Measurements from ENCODE around the gene ZNF148. TPM values are rescaled to one million over a fixed set of nuclear protein-coding genes. Genes with fewer than 3 reads are reported as not detected.

Gene ZNF148
- total RNA-seq, 1 donor from 2014 or later, result 51.8 TPM

DNA sequence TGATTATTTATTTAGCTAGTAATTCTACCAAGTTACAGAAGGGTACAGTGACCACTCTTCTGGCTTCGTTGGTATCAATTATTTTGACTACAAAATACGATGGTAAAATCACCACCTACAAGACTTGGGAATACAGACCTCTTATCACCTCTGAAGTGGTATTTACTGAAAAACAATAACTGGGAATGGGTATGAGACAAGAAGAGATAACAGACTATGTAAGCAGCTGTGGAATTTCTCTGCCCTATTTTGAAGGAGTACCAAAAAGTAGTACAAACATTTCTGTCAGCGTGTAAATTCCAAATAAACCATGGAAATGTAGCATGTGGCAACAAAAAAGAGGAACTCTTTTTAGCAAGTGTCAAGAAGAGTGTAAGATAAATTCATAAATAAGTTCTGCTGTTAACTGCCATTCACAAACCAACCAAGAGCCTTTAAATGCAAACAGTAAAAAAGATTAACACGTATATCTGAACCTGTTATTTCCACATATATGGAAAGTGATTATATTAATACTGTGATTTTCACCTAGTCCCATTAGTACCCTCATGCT is 85.6 kb downstream of the ZNF148 start:
- DNase-seq (ENCODE audit: low read depth), result no peak

DNA sequence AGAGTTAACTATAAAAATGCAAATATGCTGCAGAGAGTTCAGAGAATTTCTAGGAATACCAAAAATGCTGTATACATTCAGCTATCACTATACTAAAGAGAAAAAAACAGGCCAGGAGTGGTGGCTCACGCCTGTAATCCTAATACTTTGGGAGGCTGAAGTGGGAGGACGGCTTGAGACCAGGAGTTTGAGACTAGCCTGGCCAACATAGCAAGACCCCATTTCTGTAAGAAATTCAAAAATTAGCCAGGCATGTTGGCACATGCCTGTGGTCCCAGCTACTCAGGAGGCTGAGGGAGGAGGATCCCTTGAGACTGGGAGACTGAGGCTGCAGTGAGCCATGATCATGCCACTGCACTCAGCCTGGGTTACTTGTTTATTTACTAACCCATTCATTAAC is 87.9 kb downstream of the ZNF148 start:
- no peak for DNase-seq (ENCODE audit: low read depth)

DNA sequence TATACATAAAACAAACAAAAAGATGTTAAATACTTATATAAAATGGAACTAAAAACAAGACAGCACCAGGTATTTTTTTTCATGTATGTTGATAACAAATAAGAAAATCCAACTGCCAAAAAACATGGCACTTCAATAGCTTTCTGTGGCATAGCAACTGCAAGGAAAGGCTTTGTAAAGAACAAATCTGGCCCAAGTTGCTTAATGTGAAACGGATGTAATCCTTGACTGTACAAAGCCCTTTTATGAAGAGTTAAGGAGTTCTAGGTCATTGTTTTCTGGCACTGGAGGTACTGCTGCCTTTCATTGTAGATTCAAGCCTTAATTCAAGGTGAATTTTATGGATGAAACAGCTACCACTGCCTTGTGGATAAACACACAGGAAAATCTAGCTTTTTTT is 93.7 kb downstream of the ZNF148 start:
- peak; percentile 18 for DNase-seq (ENCODE audit: low read depth)

DNA sequence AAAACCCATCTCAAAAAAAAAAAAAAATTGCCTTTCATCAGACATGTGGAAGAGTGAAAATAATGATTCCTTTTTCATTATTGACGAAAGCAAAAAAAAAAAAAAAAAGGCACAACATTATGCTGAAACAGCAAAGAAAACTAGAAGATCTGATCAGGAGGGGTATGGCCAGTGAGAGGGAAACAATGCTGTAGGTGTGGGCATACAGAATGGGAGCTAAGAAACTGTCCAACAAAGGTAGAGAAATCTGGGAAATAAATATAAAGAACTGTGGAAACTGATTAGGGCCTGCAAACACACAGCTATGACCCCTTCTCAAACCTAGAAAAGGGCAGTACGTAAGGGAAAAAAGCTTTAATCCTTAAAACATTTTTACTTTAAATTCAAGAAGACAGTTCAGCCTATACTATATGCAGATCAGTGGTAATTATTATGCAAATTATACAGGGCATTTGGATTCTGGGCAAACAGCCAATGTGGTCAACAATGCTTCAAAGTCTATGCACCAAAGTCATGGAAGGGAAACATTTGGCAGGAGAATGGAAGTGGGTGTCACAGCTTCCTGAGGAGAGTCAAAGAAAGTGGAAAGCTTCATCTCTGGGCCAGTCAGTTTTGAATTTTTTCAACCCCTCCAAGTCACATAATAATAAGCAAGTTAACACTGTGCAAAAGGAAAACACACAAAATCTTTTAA is 94.3 kb downstream of the ZNF148 start:
- DNase-seq (ENCODE audit: low read depth), result peak; percentile 68

DNA sequence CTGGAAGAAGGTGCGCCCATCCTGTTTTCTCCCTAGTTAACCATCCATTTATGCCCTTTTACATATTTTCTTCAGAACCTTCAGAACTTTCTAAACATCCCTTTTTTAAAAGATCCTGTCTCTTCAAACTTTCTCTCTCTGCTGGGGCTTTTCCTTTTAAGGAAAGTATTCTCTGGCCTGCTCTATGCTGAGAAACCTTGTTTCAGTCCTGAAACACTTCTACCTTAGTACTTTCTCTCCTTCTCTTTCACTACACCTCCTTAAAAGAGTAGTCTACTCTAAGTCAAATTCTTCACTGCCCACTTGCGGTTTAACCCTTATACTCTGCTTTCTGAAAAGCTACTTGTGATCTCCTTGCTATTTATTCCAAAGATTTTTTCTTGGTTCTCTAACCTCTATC is 97.0 kb downstream of the ZNF148 start:
- DNase-seq (ENCODE audit: low read depth), result no peak

DNA sequence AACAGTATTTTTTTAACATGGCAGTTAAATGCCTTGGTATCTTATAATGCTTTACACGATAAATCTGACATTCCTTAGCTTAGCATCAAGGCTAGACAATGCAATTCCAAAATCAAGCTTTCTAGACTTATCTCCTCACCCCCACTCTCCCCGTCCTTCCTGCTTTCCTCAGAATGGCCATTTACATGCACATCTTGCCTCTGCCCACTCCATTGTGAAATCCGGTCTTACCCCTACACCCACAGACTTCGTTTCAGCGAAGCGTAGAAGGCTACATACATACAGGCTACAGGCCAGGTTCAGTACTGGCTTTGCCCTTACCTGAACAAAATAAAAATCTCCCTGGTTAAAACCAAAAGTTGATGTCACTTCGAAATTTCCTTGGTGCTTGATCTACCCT is 104.0 kb downstream of the ZNF148 start:
- no peak for DNase-seq (ENCODE audit: low read depth)

DNA sequence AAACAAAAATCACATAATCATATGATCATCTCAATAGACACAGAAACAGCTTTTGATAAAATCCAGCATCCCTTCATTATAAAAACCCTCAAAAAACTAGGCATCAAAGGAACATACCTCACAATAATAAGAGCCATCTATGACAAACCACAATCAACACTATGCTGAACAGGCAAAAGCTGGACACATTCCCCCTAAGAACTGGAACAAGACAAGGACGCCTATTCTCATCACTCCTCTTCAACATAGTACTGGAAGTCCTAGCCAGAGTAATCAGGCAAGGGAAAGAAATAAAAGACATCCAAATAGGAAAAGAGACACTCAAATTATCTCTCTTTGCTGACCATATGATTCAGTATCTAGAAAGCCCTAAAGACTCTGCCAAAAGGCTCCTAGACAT is 107.7 kb downstream of the ZNF148 start:
- no peak for DNase-seq (ENCODE audit: low read depth)

DNA sequence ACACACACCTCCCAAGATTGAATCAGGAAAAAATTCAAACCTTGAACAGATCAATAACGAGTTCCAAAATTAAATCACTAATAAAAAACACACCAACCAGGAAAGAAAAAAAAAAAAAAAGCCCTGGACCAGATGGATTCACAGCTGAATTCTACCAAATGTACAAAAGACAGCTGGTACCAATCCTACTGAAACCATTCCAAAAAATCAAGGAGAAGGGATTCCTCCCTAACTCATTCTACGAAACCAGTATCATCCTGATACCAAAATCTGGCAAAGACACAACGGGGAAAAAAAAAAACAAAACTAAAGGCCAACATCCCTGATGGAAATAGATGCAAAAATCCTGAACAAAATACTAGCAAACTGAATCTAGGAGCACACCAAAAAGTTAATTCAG is 108.2 kb downstream of the ZNF148 start:
- DNase-seq (ENCODE audit: low read depth), result no peak

DNA sequence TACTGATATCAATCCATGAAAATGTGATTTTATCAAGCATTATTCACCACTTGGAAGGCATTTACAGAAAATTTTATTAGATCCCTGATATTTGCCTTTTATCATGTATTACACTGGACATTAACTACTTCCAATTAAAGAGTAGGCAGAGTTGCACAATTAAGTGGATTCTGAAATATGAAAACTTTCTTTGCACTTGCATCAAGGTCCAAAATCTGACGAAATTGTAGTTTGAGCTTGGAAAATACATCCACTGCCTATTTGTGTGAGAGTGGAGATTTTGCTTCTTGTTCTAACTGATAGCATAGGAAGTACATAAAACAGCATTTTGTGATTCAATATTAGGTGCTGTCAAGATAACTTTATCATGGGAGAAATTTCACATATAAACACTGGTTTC is 113.0 kb downstream of the ZNF148 start:
- no peak for DNase-seq (ENCODE audit: low read depth)

DNA sequence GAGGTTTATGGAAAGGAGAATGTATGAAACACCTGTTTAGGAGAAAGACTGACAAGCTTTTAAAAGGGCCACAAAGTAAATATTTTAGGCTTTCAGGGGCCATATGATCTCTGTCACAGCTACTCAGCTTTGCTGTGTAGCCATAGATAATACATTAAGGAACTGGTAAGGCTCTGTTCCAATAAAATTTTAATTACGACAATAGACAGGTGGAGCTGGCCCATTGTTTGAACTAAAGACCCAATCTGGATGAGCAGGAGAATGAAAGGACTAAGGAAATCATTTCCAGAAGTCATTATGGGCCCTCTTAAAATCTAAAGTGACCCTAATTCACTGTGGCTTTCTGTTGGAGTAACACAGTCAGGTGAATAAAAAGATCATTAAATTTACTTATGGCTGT is 114.1 kb downstream of the ZNF148 start:
- no peak for DNase-seq (ENCODE audit: low read depth)

DNA sequence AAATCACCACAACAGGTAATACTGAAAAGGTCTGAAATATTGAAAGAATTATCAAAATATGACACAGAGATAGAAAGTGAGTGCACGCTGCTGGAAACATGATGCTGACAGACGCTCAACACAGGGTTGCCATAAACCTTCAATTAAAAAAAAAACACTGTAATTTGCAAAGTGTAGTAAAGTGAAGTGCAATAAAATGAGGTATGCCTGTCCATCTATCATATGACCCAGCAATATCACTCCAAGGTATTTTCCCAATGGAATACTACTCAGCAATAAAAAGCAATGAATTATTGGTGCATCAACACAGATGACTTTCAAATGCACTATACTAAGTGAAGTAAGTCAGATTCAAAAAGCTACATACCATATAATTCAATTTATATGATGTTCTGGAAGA is 115.0 kb downstream of the ZNF148 start:
- no peak for DNase-seq (ENCODE audit: low read depth)

DNA sequence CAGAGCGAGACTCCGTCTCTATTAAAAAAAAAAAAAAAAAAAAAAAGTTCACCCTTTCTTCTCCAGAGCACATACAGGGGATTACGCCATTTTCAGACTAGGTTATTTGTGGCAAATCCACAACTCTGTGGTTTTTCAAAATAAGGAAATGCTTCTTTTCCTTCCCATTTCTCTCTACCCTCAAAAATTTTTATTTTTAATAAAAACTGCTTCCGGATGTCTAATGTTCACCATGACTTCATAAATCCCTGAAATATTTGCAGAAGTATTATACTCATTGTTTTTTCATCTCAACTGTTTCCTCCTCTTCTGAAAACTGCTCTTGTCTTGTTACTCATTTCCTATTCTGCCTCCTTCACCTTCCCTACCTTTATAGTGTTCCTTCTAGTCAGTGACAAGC is 117.6 kb downstream of the ZNF148 start:
- no peak for DNase-seq (ENCODE audit: low read depth)

DNA sequence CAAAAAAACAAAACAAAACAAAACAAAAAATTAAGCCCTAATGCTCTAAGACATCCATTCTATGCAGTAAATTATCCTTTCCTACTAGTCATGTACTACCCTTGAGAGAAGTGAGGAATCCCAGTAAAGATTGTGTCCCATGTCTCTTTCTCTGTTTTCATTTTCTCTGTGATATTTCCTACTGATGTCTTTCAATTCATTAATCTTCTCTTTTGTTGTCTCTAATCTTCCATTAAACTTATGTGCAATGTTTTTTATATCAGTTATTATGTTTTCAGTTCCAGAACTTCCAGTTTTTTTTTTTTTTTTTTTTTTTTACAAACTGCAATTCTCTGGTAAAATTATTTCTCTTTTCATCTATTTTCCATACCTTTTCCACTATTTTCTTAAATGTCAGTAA is 118.5 kb downstream of the ZNF148 start:
- DNase-seq (ENCODE audit: low read depth), result no peak

DNA sequence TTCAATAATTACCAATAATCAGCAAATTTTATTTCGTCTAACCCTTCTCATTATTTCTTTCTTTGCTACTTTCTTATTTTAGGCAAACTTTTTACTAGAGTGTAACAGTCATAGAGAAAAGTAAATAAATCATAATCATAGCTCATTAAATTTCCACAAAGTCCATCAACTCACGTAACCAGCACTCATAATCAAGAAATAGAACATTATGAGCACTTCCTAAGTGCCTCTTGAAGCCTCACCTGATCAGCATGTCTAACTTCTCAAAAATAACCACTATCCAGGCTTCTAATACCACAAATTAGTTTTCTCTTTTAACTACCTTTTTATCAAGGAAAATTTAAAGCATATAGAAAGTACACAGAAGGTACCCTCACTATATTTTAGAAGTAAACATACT is 124.2 kb downstream of the ZNF148 start:
- no peak for DNase-seq (ENCODE audit: low read depth)

DNA sequence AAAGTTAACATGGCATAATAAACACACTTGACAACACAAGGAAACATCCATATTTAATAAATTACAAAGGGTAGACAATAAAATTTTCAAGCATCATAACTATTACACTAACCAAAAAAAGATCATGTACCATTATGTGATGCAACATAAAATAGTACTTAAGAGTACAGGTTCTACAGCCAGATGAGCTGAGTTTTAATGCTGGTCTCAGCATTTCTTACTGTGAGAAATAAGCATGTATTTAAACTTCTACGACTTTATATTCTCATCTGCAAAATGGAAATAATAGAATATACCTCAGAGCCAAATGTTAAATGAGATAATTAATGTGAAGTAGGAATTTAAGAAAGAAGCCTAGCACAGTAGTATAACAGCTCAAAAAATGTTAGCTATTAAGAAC is 128.9 kb downstream of the ZNF148 start:
- DNase-seq (ENCODE audit: low read depth), result no peak

DNA sequence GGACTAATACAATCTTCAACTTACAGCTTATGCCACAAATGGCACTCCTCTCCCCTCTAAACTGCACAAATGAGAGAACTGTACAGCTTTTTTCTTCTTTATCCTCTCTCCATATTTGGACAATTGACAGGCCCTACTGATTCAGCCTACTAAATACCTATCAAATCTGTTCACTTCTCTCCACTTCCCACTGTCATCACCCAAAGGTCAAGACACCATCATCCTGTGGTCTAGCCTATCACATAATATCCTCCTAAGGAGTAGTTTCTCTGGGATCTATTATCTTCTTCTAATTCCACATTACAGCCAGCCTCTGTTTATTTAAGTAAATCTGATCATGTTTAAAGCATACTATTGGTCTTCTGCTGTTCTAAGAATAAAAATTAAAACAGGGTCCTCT is 129.6 kb downstream of the ZNF148 start:
- peak; percentile 15 for DNase-seq (ENCODE audit: low read depth)

DNA sequence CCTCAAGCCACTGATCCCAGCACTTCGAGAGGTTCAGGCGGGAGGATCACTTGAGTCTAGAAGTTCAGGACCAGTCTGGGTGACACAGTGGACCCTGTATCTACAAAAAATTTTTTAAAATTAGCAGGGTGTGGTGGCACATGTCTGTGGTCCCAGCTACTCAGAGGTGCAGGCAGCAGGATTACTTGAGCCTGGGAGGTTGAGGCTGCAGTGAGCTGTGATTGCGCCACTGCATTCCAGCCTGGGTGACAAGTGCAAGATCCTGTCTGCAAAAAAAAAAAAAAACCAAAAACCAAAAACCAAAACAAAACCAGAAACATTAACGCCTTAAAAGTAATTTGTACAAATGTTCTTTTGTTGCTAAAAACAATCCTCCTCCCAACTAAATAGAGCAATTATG is 134.6 kb downstream of the ZNF148 start:
- peak; percentile 59 for DNase-seq (ENCODE audit: low read depth)

DNA sequence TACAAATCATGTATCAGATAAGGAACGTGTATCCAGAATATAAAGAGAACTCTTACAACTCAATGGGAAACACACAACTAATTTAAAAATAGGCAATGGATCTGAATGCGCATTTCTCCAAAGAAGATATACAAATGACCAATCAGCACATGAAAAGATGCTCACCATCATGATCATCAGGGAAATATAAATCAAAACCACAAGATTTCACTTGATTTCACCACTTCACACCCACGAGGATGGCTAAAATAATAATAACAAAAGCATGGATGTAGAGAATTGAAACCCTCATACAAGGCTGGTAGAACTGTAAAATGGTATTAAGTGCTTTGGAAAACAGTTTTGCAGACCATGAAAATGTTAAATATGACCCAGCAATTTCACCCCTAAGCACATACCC is 135.9 kb downstream of the ZNF148 start:
- no peak for DNase-seq (ENCODE audit: low read depth)

DNA sequence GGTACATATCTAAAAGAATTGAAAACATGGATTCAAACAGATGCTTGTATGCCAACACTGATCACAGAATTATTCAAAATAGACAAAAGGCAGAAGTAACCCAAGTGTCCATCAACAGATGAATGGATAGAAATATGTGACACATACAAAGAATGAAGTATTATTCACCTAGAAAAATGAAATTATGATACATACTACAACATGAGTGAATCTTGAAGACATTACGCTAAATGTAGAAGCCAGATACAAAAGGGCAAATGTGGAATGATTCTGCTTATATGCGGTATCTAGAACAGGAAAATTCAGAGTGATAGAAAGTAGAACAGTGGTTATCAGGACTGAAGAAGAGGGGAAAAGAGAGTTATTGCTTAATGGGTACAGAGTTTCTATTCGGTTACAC is 136.4 kb downstream of the ZNF148 start:
- no peak for DNase-seq (ENCODE audit: low read depth)

DNA sequence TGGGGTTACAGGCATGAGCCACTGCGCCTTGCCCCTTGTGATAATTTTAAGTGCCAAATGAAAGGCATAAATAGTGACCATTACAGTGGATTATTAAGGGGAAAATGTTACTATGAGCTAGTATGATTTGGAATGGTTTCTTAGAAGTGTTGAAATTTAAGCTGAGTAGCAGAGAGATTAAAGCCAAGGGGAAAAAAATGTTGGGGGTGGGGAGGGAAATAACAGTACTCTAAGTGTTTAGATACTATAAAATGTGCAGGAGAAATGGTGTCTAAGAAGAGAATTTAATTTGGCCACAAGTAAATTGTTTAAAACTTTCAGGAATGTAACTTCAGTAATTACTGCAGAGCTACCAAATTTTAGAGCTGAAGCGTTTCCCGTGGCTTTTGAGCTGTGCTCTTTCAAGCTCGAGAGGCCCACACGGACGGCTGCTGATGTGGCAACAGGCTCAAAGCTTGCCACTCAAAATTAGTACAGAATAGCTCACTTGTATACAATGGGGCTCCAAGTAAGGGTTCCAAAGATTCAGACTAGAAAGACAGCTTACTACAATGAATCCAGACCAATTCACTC is 138.7 kb downstream of the ZNF148 start:
- no peak for DNase-seq (ENCODE audit: low read depth)

DNA sequence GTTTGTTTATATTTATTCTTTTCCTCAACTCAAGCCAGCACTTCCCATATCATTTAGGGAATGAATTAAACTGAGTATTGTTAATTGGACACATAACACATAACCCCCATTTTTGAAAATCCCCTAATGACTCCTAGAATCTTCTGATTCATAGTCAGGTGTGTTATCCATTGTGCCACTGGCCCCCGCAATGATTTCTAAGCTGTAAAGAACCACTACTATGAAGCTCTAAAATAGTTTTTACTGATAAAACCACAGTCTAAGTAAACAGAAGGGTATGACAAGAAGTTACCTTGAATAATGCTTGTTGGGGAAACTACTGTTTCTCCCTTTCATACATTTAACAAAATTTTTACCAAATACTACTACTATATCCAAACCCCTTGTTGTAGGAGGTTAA is 140.3 kb downstream of the ZNF148 start:
- DNase-seq (ENCODE audit: low read depth), result peak; percentile 29

DNA sequence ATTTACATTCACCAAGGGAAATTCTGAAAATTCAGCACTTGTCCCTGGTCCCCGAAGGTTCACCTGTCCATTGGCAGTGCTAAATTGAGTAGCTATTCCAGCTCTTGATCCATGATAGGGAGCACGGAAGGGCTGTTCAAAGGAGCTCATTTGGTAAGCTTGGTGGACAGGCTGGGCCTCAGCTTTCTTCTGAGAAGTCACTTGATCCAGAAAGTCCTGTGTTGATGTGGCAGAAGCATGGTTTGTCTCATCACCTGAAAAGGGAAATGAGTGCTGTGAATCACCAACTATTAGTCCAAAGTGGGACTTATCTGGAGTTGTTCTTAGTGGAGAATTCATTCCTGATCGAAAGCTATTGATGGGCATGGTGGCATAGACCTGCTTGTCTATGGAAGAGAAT is 142.7 kb downstream of the ZNF148 start:
- DNase-seq (ENCODE audit: low read depth), result no peak

DNA sequence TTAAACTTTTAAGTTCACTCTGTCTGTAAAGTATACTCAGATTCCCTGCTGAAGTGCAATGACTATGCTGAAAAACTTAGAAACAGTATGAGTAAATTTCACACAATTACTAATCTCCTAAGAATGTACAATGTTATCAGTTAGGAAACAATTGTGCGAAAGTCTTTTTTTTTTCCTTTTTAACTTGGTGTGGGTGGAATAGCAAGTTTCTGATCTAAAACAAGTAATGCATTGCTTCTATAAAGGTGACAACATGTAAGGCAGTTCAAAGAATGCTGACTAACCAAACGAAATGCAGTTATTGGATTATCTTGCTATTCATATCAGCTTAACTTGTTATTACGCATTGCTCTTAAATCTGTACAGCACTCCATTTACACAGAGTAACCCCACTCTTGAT is 143.2 kb downstream of the ZNF148 start:
- peak; percentile 84 for DNase-seq (ENCODE audit: low read depth)

DNA sequence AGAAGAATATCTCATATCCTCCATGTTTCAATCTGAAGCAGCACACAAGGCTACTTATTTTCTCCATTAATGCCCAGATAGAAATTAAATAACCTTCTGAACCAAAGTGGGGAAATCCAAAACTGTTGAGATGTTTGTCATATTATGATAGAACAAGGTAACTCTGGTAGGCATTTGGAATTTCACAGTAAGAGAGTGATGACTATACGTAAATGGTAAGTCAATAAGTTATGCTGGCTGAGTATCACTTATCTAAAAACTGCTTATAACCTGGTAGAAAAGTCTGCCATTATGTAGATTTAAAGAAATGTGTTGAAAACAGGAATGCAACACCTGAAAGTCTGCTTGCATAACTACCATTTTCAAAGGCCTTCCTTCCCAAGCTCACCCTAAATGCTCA is 145.4 kb downstream of the ZNF148 start:
- no peak for DNase-seq (ENCODE audit: low read depth)
